ENCODE results near the gene PBX3.

PBX3 gene

DNA sequence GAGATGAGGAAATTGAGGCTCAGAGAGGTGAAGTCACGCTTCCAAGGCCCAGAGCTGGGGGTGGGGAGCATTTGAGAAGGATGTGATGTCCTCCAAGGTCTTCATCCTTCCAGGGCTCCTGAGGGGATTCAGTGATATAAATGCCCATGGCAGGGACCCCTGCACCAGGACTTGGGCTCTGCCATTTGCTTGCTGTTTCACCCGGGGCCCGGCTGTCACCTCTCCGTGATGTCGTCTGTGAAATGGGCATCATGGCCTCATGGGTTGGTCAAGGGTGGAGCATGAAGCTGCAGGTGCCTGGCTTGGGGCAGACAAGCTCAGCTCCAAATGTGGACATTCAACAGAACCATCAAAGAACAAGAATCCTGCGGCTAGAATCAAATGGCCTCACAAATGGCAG, 253.1 kb downstream of the PBX3 start:
- no peak for FAIRE-seq

GRCh38 chr9:126000731-126001580, 253.8 kb downstream of the PBX3 start:
- FAIRE-seq = no peak

- FAIRE-seq = no peak
Observed at GRCh38 chr9:126001581-126002225, 254.5 kb downstream of the PBX3 start.

DNA sequence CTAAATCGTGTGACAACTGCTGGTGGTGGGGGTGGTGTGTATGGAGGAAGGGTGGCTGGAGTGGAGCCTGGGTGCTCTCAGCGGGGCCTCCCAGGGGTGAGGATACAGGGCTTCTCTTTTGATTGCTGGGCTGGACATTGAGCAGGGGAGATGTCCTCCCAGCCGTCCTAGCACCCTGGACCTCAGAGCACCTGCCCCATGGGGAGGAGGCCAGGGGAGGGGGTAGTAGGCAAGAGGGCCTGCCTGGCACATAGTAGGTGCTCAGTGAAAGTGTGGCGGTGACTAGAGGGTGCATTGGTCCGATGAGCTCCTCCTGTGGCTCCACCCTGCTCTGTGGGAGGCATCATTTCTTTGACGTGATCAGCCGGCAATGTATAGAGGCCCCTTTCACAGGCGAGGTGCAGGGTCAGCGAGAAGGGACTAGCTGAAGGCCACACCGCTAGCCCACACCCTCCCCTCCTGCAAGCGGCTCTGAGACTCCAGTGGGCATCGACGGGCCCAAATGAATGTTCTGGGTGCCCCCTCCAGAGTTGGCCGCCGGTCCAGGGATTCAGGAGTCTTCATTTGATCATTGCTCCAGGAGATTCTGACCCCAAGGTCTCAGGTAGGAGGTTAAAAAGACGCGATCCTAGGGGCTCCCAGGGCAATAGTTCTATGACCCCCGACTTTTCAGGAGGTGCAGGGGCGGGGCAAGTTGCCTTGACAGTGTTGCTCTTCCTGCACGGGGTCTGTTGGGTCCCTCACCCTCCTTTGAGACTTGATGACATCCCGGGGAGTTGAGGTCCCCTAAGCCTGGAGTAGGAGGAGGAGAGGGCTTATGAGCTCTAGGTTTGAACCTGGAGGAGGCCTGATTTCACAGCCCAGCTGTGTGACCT, 255.5 kb downstream of the PBX3 start:
- FAIRE-seq = no peak

- FAIRE-seq = no peak
Observed at GRCh38 chr9:126009047-126009446, 261.9 kb downstream of the PBX3 start.

- no peak for FAIRE-seq
Observed at GRCh38 chr9:126014726-126015125, 267.6 kb downstream of the PBX3 start.

- FAIRE-seq = no peak
Observed at GRCh38 chr9:126015424-126015823, 268.3 kb downstream of the PBX3 start.

- no peak for FAIRE-seq
Observed at GRCh38 chr9:126016579-126017290, 269.6 kb downstream of the PBX3 start.
